Erythroblast (primary cell): ENCODE data around the gene VSX2.

Experiments
- GATA1 ChIP-seq: IDR thresholded peaks from 2 replicates; pipeline ENCODE4 v1.6.1; 2011; ENCODE audit warnings: low read depth, mild to moderate bottlenecking, control low read depth, low read length, moderate library complexity
- POLR2A ChIP-seq: IDR thresholded peaks from 2 replicates; pipeline ENCODE4 v1.6.1; 2011; ENCODE audit warnings: mild to moderate bottlenecking, low read length

- TF ChIP-seq POLR2A (no peak), GATA1 (no peak)
Observed at GRCh38 chr14:74271365-74271764, 32.1 kb downstream of the VSX2 start.
